Muscle of arm (tissue), 12 donors: ENCODE results near the gene ZNF132. TPM values are rescaled to one million over a fixed set of nuclear protein-coding genes. Genes with fewer than 3 reads are reported as not detected.
"Not testable (repeated sequence)": the region's sequence is repeated elsewhere in the genome, so short reads cannot be mapped to it uniquely, and the experiment has no call there.

ENCODE experiments used
- DNase-seq: peaks from one replicate; pipeline ENCODE4 v3.0.0-alpha.2; 2013
- polyA plus RNA-seq, 12 donors: library from polyadenylated mRNA; unstranded; fragments of 120-200 nt; gene quantifications; one replicate each; pipeline ENCODE4 v1.2.1, GENCODE V29; 2013; ENCODE audit not compliant: insufficient read length in 12 of 12

ZNF132 gene
- polyA plus RNA-seq, 12 donors: 3.4 to 6.5 (median 5.3) TPM; not detected in 1

- peak; percentile 94 for DNase-seq
Observed at GRCh38 chr19:58408152-58409009, 31.6 kb downstream of the ZNF132 start, which contains the start of gene ZNF584. Gene ZNF584, plus strand, starts transcription at chr19:58408649. Its CDS starts 499 bp downstream, at chr19:58409148.

- DNase-seq: no peak
Observed at GRCh38 chr19:58407658-58408151, 32.2 kb downstream of the ZNF132 start.

- no peak for DNase-seq
Observed at GRCh38 chr19:58406818-58407657, 32.9 kb downstream of the ZNF132 start.

GRCh38 chr19:58403920-58404478 is 36.0 kb downstream of the ZNF132 start:
- DNase-seq: not testable (repeated sequence)

GRCh38 chr19:58401840-58402421 is 38.0 kb downstream of the ZNF132 start:
- no peak for DNase-seq

GRCh38 chr19:58400916-58401839 is 38.8 kb downstream of the ZNF132 start:
- peak; percentile 99 for DNase-seq

GRCh38 chr19:58400316-58400915 is 39.5 kb downstream of the ZNF132 start:
- no peak for DNase-seq

GRCh38 chr19:58399903-58400302 is 40.0 kb downstream of the ZNF132 start:
- no peak for DNase-seq

GRCh38 chr19:58398545-58398944 is 41.4 kb downstream of the ZNF132 start:
- no peak for DNase-seq

GRCh38 chr19:58398087-58398486 is 41.9 kb downstream of the ZNF132 start:
- DNase-seq: no peak

- no peak for DNase-seq
Observed at GRCh38 chr19:58397533-58398037, 42.4 kb downstream of the ZNF132 start.

GRCh38 chr19:58396691-58397532 is 43.0 kb downstream of the ZNF132 start:
- DNase-seq: no peak

GRCh38 chr19:58395979-58396627 is 43.9 kb downstream of the ZNF132 start:
- no peak for DNase-seq

- no peak for DNase-seq
Observed at GRCh38 chr19:58395220-58395978, 44.6 kb downstream of the ZNF132 start, which contains the start of gene RNF225. Gene RNF225, plus strand, starts transcription at chr19:58395656. Its CDS starts 434 bp downstream, at chr19:58396090.

GRCh38 chr19:58394821-58395219 is 45.1 kb downstream of the ZNF132 start:
- no peak for DNase-seq

- no peak for DNase-seq
Observed at GRCh38 chr19:58393725-58394033, 46.3 kb downstream of the ZNF132 start.

GRCh38 chr19:58392945-58393724 is 46.8 kb downstream of the ZNF132 start:
- no peak for DNase-seq
